ENCODE results near the gene NEK7.

DNA sequence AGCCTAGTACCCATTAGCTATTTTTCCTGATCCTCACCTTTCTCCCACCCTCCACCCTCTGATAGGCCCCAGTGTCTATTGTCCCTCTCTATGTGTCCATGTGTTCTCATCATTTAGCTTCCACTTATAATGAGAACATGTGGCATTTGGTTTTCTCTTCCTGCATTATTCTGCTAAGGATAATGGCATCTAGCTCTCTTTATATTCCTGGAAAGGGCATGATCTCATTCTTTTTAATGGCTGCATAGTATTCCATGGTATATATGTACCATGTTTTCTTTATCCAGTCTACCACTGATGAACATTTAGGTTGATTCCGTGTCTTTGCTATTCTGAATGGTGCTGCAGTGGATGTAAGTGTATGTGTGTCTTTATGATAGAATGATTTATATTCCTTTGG, 178.9 kb downstream of the NEK7 start:
- TF ChIP-seq, protein P1, sequence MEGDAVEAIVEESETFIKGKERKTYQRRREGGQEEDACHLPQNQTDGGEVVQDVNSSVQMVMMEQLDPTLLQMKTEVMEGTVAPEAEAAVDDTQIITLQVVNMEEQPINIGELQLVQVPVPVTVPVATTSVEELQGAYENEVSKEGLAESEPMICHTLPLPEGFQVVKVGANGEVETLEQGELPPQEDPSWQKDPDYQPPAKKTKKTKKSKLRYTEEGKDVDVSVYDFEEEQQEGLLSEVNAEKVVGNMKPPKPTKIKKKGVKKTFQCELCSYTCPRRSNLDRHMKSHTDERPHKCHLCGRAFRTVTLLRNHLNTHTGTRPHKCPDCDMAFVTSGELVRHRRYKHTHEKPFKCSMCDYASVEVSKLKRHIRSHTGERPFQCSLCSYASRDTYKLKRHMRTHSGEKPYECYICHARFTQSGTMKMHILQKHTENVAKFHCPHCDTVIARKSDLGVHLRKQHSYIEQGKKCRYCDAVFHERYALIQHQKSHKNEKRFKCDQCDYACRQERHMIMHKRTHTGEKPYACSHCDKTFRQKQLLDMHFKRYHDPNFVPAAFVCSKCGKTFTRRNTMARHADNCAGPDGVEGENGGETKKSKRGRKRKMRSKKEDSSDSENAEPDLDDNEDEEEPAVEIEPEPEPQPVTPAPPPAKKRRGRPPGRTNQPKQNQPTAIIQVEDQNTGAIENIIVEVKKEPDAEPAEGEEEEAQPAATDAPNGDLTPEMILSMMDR (IDR thresholded peaks at IDR 0.05; ENCODE audit: poor library complexity, severe bottlenecking) = no peak
- TF ChIP-seq EP300 (conservative IDR thresholded peaks at IDR 0.05; ENCODE audit: poor library complexity, severe bottlenecking) = no peak
- no peak for TF ChIP-seq TAF1 (IDR thresholded peaks at IDR 0.05; ENCODE audit: low read depth)
- TF ChIP-seq MXI1 (conservative IDR thresholded peaks at IDR 0.05; ENCODE audit: poor library complexity, severe bottlenecking) = no peak
- TF ChIP-seq, protein P2, sequence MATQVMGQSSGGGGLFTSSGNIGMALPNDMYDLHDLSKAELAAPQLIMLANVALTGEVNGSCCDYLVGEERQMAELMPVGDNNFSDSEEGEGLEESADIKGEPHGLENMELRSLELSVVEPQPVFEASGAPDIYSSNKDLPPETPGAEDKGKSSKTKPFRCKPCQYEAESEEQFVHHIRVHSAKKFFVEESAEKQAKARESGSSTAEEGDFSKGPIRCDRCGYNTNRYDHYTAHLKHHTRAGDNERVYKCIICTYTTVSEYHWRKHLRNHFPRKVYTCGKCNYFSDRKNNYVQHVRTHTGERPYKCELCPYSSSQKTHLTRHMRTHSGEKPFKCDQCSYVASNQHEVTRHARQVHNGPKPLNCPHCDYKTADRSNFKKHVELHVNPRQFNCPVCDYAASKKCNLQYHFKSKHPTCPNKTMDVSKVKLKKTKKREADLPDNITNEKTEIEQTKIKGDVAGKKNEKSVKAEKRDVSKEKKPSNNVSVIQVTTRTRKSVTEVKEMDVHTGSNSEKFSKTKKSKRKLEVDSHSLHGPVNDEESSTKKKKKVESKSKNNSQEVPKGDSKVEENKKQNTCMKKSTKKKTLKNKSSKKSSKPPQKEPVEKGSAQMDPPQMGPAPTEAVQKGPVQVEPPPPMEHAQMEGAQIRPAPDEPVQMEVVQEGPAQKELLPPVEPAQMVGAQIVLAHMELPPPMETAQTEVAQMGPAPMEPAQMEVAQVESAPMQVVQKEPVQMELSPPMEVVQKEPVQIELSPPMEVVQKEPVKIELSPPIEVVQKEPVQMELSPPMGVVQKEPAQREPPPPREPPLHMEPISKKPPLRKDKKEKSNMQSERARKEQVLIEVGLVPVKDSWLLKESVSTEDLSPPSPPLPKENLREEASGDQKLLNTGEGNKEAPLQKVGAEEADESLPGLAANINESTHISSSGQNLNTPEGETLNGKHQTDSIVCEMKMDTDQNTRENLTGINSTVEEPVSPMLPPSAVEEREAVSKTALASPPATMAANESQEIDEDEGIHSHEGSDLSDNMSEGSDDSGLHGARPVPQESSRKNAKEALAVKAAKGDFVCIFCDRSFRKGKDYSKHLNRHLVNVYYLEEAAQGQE (IDR thresholded peaks at IDR 0.05; ENCODE audit: borderline replicate concordance) = no peak
- no peak for TF ChIP-seq EZH2 (IDR thresholded peaks at IDR 0.05; ENCODE audit: borderline replicate concordance, insufficient read depth, low read length, poor library complexity, severe bottlenecking)
- TF ChIP-seq POLR2AphosphoS5 (IDR thresholded peaks at IDR 0.05) = no peak

Data from neural cell (in vitro differentiated cells).